GM20431 (cell line): Measurements from ENCODE around the gene TBRG1.
"Not testable (repeated sequence)": the region's sequence is repeated elsewhere in the genome, so short reads cannot be mapped to it uniquely, and the experiment has no call there.

Experiments used
- in situ Hi-C: fragments of 300-500 bp; cut with MseI, MboI; formaldehyde crosslinking; loops from one replicate; pipeline ENCODE4 v1.15.0; 2020; ENCODE audit warnings: low sequenced_read_pairs; ENCODE audit not compliant: unreplicated experiment

TBRG1 gene

GRCh38 chr11:124622531-124623451 is at the start of gene TBRG1:
Gene TBRG1, plus strand, starts transcription at chr11:124622864. Its CDS starts 220 bp downstream, at chr11:124623084.
- in situ Hi-C loops = no loop called here

- in situ Hi-C loops = loop anchor here (25.0 kb wide), 1 partner anchor 491 kb away; no protein-coding TSS in a partner anchor
These were observed 44.8 kb upstream of the TBRG1 start for GRCh38 chr11:124577716-124578427.

GRCh38 chr11:124578761-124579160 is 43.9 kb upstream of the TBRG1 start:
- in situ Hi-C loops = loop anchor here (25.0 kb wide), 1 partner anchor 491 kb away; no protein-coding TSS in a partner anchor

GRCh38 chr11:124581817-124582216 is 40.8 kb upstream of the TBRG1 start:
- in situ Hi-C loops = loop anchor here (10.0 to 25.0 kb wide), 2 partner anchors 167 to 495 kb away; no protein-coding TSS in a partner anchor

GRCh38 chr11:124582565-124582964 is 40.1 kb upstream of the TBRG1 start:
- in situ Hi-C loops = loop anchor here (10.0 to 25.0 kb wide), 2 partner anchors 168 to 495 kb away; no protein-coding TSS in a partner anchor

- in situ Hi-C loops = loop anchor here (10.0 to 25.0 kb wide), 2 partner anchors 169 to 496 kb away; no protein-coding TSS in a partner anchor
These were observed 38.9 kb upstream of the TBRG1 start for GRCh38 chr11:124583781-124584180.

- in situ Hi-C loops = loop anchor here (10.0 to 25.0 kb wide), 2 partner anchors 170 to 498 kb away; no protein-coding TSS in a partner anchor
These were observed 37.8 kb upstream of the TBRG1 start for GRCh38 chr11:124584681-124585372.

GRCh38 chr11:124586238-124586860 is 36.3 kb upstream of the TBRG1 start:
- in situ Hi-C loops = loop anchor here (10.0 to 25.0 kb wide), 2 partner anchors 172 to 499 kb away; no protein-coding TSS in a partner anchor

GRCh38 chr11:124591430-124591829 is 31.2 kb upstream of the TBRG1 start:
- in situ Hi-C loops = loop anchor here (25.0 kb wide), 1 partner anchor 504 kb away; no protein-coding TSS in a partner anchor

- in situ Hi-C loops = loop anchor here (25.0 kb wide), 1 partner anchor 505 kb away; no protein-coding TSS in a partner anchor
These were observed 30.0 kb upstream of the TBRG1 start for GRCh38 chr11:124592627-124593026.

- in situ Hi-C loops = loop anchor here (25.0 kb wide), 1 partner anchor 508 kb away; no protein-coding TSS in a partner anchor
These were observed 27.4 kb upstream of the TBRG1 start for GRCh38 chr11:124595302-124595701.

GRCh38 chr11:124597626-124598025 is 25.0 kb upstream of the TBRG1 start:
- in situ Hi-C loops = loop anchor here (25.0 kb wide), 1 partner anchor 510 kb away; no protein-coding TSS in a partner anchor

GRCh38 chr11:124600621-124601320 is 21.9 kb upstream of the TBRG1 start:
- in situ Hi-C loops = no loop called here

- in situ Hi-C loops = no loop called here
These were observed 20.5 kb upstream of the TBRG1 start for GRCh38 chr11:124602193-124602592.

- in situ Hi-C loops = not testable (repeated sequence)
These were observed 19.9 kb upstream of the TBRG1 start for GRCh38 chr11:124602723-124603122.

GRCh38 chr11:124605719-124606118 is 16.9 kb upstream of the TBRG1 start:
- in situ Hi-C loops = no loop called here

GRCh38 chr11:124608147-124608546 is 14.5 kb upstream of the TBRG1 start:
- in situ Hi-C loops = no loop called here

- in situ Hi-C loops = no loop called here
These were observed 12.4 kb upstream of the TBRG1 start for GRCh38 chr11:124610295-124610694.

- in situ Hi-C loops = no loop called here
These were observed 11.6 kb upstream of the TBRG1 start, which contains the start of gene PANX3 for GRCh38 chr11:124611064-124611463. Gene PANX3, plus strand, starts transcription at chr11:124611428. Its CDS starts 129 bp downstream, at chr11:124611557.
